Type B pancreatic cell (in vitro differentiated cells): ENCODE measurements around the gene CNTNAP2. TPM values are rescaled to one million over a fixed set of nuclear protein-coding genes. Genes with fewer than 3 reads are reported as not detected.

Experiments used
- DNase-seq: peaks from one replicate; pipeline ENCODE4 v3.0.0; 2021; ENCODE audit warnings: mixed read lengths; ENCODE audit not compliant: unreplicated experiment; ENCODE audit errors: extremely low spot score
- H3K27ac Mint-ChIP-seq: 2 replicates; pipeline ENCODE4 v1.8.0; 2021; ENCODE audit warnings: mild to moderate bottlenecking, mixed read lengths
- H3K27me3 Mint-ChIP-seq: 2 replicates; pipeline ENCODE4 v1.8.0; 2021; ENCODE audit warnings: mixed read lengths
- H3K36me3 Mint-ChIP-seq: 2 replicates; pipeline ENCODE4 v1.8.0; 2021; ENCODE audit warnings: mixed read lengths
- H3K4me1 Mint-ChIP-seq: one replicate; pipeline ENCODE4 v1.8.0; 2021; ENCODE audit warnings: mixed read lengths; ENCODE audit not compliant: unreplicated experiment
- H3K4me3 Mint-ChIP-seq: 2 replicates; pipeline ENCODE4 v1.8.0; 2021; ENCODE audit warnings: mild to moderate bottlenecking, mixed read lengths
- H3K9me3 Mint-ChIP-seq: 2 replicates; pipeline ENCODE4 v1.8.0; 2021; ENCODE audit warnings: mixed read lengths
- total RNA-seq: library from RNA; stranded (reverse); gene quantifications from 2 replicates; pipeline ENCODE4 v1.2.1, GENCODE V29; 2021; ENCODE audit warnings: low replicate concordance
- TF ChIP-seq, protein P1 (sequence below): fragments of 200-600 bp; sonication (generic); conservative IDR thresholded peaks from 2 replicates; pipeline ENCODE4 v1.5.0; 2021; ENCODE audit warnings: antibody characterized with exemption, mild to moderate bottlenecking

CNTNAP2 gene
- total RNA-seq, 1 donor from 2014 or later: 26.8 TPM

DNA sequence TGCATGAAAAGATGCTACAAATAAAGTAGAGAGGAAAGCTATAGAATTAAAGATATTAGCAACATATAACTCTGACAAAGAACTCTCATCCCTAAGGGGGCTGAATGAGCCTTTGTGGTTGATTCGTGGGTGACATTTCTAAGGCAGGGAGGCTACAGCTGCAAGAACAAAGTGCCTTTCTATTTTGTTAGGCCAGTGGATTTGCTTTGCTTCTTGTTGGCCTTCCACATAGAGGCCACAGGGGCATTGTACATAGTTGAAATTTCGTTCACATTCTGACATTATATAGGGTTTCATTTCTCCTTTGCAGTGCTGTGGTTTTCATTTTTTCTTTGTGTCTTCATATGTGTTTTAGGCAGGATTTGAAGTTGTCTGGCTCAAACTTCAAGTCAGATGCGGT is 1654.7 kb downstream of the CNTNAP2 start:
- TF ChIP-seq, protein P1, sequence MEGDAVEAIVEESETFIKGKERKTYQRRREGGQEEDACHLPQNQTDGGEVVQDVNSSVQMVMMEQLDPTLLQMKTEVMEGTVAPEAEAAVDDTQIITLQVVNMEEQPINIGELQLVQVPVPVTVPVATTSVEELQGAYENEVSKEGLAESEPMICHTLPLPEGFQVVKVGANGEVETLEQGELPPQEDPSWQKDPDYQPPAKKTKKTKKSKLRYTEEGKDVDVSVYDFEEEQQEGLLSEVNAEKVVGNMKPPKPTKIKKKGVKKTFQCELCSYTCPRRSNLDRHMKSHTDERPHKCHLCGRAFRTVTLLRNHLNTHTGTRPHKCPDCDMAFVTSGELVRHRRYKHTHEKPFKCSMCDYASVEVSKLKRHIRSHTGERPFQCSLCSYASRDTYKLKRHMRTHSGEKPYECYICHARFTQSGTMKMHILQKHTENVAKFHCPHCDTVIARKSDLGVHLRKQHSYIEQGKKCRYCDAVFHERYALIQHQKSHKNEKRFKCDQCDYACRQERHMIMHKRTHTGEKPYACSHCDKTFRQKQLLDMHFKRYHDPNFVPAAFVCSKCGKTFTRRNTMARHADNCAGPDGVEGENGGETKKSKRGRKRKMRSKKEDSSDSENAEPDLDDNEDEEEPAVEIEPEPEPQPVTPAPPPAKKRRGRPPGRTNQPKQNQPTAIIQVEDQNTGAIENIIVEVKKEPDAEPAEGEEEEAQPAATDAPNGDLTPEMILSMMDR: no peak
- Mint-ChIP-seq H3K36me3 (no peaks in the 10 kb centered on the region), H3K9me3 (no peaks in the 10 kb centered on the region), H3K27ac (no peak overlapping the region), H3K27me3 (no peaks in the 10 kb centered on the region), H3K4me3 (no peak overlapping the region), H3K4me1 (peaks cover 15% of the 10 kb centered on the region)
- DNase-seq: no peak

DNA sequence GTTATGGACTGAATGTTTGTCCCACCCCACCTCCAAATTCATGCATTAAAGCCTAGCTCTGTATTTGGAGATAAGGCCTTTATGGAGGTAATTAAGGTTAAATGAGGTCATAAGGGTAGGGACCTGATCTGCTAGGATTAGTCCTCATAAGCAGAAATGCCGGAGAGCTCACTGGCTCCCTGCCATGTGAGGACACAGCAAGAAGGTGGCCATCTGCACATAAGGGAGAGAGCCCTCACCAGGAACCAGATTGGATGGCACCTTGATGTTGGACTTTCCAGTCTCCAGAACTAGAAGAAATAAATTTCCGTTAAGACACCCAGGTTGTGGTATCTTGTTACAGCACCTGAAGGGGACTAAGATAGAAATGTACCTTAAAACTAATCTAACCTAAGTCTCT is 1657.9 kb downstream of the CNTNAP2 start:
- Mint-ChIP-seq H3K27ac (no peak overlapping the region), H3K36me3 (no peaks in the 10 kb centered on the region), H3K4me1 (peaks cover 15% of the 10 kb centered on the region), H3K9me3 (no peaks in the 10 kb centered on the region), H3K27me3 (no peaks in the 10 kb centered on the region), H3K4me3 (no peak overlapping the region)
- TF ChIP-seq, protein P1: no peak
- no peak for DNase-seq

DNA sequence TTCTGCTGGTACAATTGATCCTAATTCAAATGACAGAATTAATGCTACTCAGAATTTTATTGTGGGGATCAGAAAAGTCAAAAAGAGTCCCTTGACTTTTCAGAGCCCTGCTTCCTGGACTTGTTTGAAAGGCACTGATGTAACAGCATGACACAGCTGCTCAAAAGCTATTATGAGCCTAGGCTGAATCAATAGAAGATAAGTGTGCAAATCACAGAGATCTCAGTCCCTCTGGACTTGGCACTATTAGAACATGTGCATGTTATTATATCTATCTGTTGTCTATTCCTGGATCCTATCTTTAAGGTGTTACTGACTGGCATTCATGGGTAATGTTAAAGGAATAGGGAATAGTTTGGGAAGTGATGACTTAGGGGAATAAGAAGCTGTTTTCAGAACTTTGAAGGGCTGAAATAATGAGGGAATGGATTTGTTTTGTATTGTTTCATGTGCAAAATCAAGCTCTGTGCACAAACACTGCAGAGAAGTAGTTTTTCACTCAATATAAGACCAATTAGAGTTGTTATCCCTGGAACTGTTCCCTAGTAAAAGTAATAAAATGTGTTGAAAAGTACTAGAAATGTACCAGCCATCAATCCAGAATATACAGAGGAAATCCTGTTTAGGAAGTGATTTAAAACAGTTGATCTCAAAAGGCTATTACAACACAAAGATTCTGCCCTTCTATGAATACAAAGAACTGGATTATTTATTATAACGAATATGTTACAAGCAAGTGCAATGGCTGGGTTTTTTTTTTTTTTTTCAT is 1659.1 kb downstream of the CNTNAP2 start:
- TF ChIP-seq, protein P1: no peak
- DNase-seq: no peak
- no peak overlapping the region for H3K4me3 Mint-ChIP-seq
- H3K4me1 Mint-ChIP-seq: peaks cover 15% of the 10 kb centered on the region
- H3K27me3 Mint-ChIP-seq: no peaks in the 10 kb centered on the region
- H3K27ac Mint-ChIP-seq: no peak overlapping the region
- no peaks in the 10 kb centered on the region for H3K36me3 Mint-ChIP-seq
- H3K9me3 Mint-ChIP-seq: no peaks in the 10 kb centered on the region

DNA sequence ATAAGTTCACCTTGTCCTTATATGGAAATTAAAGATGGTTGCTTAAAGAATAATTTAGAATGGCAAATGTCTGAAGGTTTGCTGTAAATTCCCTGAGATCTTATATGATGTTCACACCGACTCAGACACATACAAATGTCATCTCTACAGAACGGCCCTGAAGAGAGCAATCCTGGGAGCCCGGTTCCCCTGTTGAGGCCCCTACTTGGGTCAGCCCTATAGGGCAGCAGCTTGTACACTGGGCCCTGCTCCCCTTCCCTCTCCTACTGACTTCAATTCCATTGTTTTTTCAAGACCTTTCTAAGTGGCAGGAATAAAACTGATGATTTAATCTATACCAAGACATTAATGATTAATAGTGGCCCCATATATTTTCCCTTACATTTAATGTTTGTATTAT is 1660.7 kb downstream of the CNTNAP2 start:
- Mint-ChIP-seq H3K4me3 (no peak overlapping the region), H3K9me3 (no peaks in the 10 kb centered on the region), H3K36me3 (no peaks in the 10 kb centered on the region), H3K27me3 (no peaks in the 10 kb centered on the region), H3K27ac (no peak overlapping the region), H3K4me1 (peaks cover 15% of the 10 kb centered on the region)
- no peak for DNase-seq
- TF ChIP-seq, protein P1: no peak

DNA sequence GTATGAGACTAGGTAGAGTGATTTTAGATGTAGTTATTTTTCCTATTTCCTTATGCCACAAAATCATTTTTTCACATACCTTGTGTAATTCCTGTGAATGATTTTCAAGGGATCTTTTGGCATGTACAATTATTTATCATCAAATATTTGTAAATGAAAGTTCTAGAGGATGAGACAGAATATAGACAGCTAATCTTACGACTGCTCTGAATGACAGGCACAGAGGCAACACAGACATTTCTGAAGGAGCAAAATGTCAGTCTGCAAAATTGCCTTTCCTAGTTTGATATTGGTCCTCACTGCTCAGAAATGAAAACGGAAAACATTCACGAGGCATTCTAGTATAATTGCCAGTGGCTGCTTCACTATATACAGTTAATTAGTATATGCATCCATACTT is 1663.3 kb downstream of the CNTNAP2 start:
- H3K4me3 Mint-ChIP-seq: no peak overlapping the region
- DNase-seq: no peak
- TF ChIP-seq, protein P1: no peak
- no peaks in the 10 kb centered on the region for H3K9me3 Mint-ChIP-seq
- H3K36me3 Mint-ChIP-seq: no peaks in the 10 kb centered on the region
- no peak overlapping the region for H3K27ac Mint-ChIP-seq
- H3K4me1 Mint-ChIP-seq: peaks cover 5% of the 10 kb centered on the region
- no peaks in the 10 kb centered on the region for H3K27me3 Mint-ChIP-seq

DNA sequence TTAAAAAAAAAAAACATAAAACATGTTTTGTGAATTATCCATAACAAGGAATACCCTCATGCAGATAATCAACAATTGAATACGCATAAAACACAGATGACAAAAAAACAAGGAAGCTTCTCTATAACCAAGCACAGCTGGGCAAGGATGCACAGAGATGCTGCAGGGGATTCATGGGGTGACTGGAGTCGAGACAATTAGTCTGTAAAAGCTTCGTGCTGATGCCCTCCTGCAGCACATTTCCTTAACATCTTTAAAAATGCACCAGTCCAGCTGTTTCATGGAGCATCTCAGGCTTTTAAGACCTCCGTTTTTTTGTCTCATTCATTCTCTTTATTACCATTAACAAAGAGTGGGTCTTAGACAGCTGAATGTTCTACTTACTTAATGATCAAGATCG is 1680.0 kb downstream of the CNTNAP2 start:
- H3K36me3 Mint-ChIP-seq: no peaks in the 10 kb centered on the region
- TF ChIP-seq, protein P1: no peak
- no peak overlapping the region for H3K4me3 Mint-ChIP-seq
- H3K27me3 Mint-ChIP-seq: no peaks in the 10 kb centered on the region
- H3K9me3 Mint-ChIP-seq: no peaks in the 10 kb centered on the region
- DNase-seq: no peak
- H3K27ac Mint-ChIP-seq: no peak overlapping the region
- H3K4me1 Mint-ChIP-seq: no peaks in the 10 kb centered on the region
